ENCODE measurements around the gene SCAMP4. TPM values are rescaled to one million over a fixed set of nuclear protein-coding genes. Genes with fewer than 3 reads are reported as not detected.

Gene SCAMP4
- total RNA-seq, 1 experiment from 2014 or later = 69.0 TPM

- no peak overlapping the region for H2AK5ac ChIP-seq (ENCODE audit: insufficient read length, low read length)
- H3K79me1 ChIP-seq (ENCODE audit: insufficient read depth, low read depth, low read length, poor library complexity, severe bottlenecking) = peaks cover 6% of the 10 kb centered on the region
- H3K14ac ChIP-seq (ENCODE audit: insufficient read depth, low read length) = no peak overlapping the region; the same call in 1 of the 2 replicates
- H3K27me3 ChIP-seq (ENCODE audit: insufficient read depth, low read length) = no peaks in the 10 kb centered on the region; the same call in 1 of the 2 replicates
- no peak overlapping the region for H2BK20ac ChIP-seq (ENCODE audit: low read depth, low read length, poor library complexity, severe bottlenecking)
- Mint-ChIP-seq H3K4me1 (peaks cover 28 to 46% of the 10 kb centered on the region in 2 experiments), H3K9me3 (no peaks in the 10 kb centered on the region; a peak in 1 of 5 replicates), H3K27ac (peak overlapping the region in 1 of 3 experiments; percentile 74; a peak in 1 of 7 replicates), H3K4me3 (peak overlapping the region; percentile 86 to 93), H3K36me3 (ENCODE audit: insufficient read depth in 1 of 3, low read depth in 3 of 3) (no peaks in the 10 kb centered on the region), H3K27me3 (ENCODE audit: low read depth) (peaks cover 6% of the 10 kb centered on the region)
- H3K4me2 ChIP-seq (ENCODE audit: insufficient read depth, insufficient read length, low read length) = peak overlapping the region; percentile 84
- no peak overlapping the region for H4K8ac ChIP-seq (replicated peaks; ENCODE audit: insufficient read length, low read depth, low read length)
- no peak overlapping the region for H2BK5ac ChIP-seq (ENCODE audit: insufficient read length, low read length)
- no peaks in the 10 kb centered on the region for H3K9me3 ChIP-seq (ENCODE audit: control insufficient read depth, low read depth, low read length)
- no peak overlapping the region for H2BK15ac ChIP-seq (ENCODE audit: low read depth, low read length)
- no peak overlapping the region for H3T11ph ChIP-seq (ENCODE audit: low read length)
- peaks cover 20% of the 10 kb centered on the region for H3K23me2 ChIP-seq (ENCODE audit: insufficient read length, low read depth, low read length, poor library complexity, severe bottlenecking)
- WGBS (ENCODE audit: extremely low coverage, insufficient read length, low lambda C conversion rate) = no CpG with 5 or more reads among the region's 23 CpGs
- peaks cover 34% of the 10 kb centered on the region; the same call in 1 of the 2 replicates for H3K79me2 ChIP-seq (ENCODE audit: insufficient read depth, low read length)
- no peak overlapping the region for H3K23ac ChIP-seq (ENCODE audit: insufficient read length, low read depth, low read length)
- H4K5ac ChIP-seq (ENCODE audit: insufficient read length, low read depth, low read length) = no peak overlapping the region
- H3K9ac ChIP-seq (ENCODE audit: extremely low read depth, insufficient read length, low read length) = no peak overlapping the region
- no peak for DNase-seq
- H3K4ac ChIP-seq (ENCODE audit: low read depth, low read length) = no peak overlapping the region
- no peak overlapping the region for H3K56ac ChIP-seq (ENCODE audit: insufficient read length, low read depth, low read length)
- no peak overlapping the region for H3K18ac ChIP-seq (ENCODE audit: insufficient read length, low read depth, low read length)
- H2BK12ac ChIP-seq (ENCODE audit: insufficient read length, low read depth, low read length) = no peak overlapping the region
- TF ChIP-seq, protein P1, sequence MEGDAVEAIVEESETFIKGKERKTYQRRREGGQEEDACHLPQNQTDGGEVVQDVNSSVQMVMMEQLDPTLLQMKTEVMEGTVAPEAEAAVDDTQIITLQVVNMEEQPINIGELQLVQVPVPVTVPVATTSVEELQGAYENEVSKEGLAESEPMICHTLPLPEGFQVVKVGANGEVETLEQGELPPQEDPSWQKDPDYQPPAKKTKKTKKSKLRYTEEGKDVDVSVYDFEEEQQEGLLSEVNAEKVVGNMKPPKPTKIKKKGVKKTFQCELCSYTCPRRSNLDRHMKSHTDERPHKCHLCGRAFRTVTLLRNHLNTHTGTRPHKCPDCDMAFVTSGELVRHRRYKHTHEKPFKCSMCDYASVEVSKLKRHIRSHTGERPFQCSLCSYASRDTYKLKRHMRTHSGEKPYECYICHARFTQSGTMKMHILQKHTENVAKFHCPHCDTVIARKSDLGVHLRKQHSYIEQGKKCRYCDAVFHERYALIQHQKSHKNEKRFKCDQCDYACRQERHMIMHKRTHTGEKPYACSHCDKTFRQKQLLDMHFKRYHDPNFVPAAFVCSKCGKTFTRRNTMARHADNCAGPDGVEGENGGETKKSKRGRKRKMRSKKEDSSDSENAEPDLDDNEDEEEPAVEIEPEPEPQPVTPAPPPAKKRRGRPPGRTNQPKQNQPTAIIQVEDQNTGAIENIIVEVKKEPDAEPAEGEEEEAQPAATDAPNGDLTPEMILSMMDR (conservative IDR thresholded peaks at IDR 0.05) = no peak
- peaks cover 3% of the 10 kb centered on the region; the same call in 1 of the 2 replicates for H3K4me1 ChIP-seq (ENCODE audit: insufficient read depth, low read length)
- H3K27ac ChIP-seq (ENCODE audit: insufficient read length, low read depth, low read length) = no peak overlapping the region
- H2AFZ ChIP-seq (ENCODE audit: low read length) = no peak overlapping the region
- peaks cover 3% of the 10 kb centered on the region for H4K20me1 ChIP-seq (ENCODE audit: control insufficient read depth, insufficient read depth, insufficient read length)
- no peak overlapping the region for H4K91ac ChIP-seq (ENCODE audit: insufficient read length, low read depth, low read length)
- no peak overlapping the region for H2BK120ac ChIP-seq (ENCODE audit: low read depth, low read length, poor library complexity, severe bottlenecking)
Measured at GRCh38 chr19:1861599-1862031, 43.6 kb upstream of the SCAMP4 start.

Measured in H9 (cell line).